RCC 7860 (cell line): ENCODE results near the gene ZNF182.

Experiments used
- DNase-seq: peaks from one replicate; pipeline ENCODE4 v3.0.0-alpha.2; 2015; ENCODE audit warnings: low spot score
- FAIRE-seq: peaks from 2 replicates; lab custom pipeline; 2012; peaks lifted over from hg19 to GRCh38; lab: Jason Lieb, UNC

The ZNF182 gene

DNA sequence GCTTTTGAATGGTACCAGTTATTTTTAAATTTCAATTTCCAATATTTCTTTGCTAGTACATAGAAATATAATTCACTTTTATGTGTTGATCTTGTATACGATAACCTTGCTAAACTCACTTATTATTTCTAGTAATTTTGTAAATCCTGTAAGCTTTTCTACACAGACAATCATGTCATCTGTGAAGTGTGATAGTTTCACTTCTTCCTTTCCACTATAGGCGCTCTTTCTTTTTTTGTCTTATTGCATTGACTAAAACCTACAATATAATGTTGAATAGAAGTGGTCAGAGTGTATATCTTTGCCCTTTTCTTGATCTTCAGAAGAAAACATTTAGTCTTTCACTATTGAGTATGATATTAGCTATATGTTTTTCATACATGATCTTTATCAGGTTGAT is 76.6 kb downstream of the ZNF182 start:
- no peak for FAIRE-seq
- no peak for DNase-seq
